DMS114 treated with DMSO at 0.1 percent for 48 hours (cell line): Measurements from ENCODE around the gene SLC25A10.

ENCODE experiments used
- DNase-seq: peaks from one replicate; lab custom pipeline; 2025; ENCODE audit not compliant: unreplicated experiment; lab: John Stamatoyannopoulos, UW

The SLC25A10 gene

DNA sequence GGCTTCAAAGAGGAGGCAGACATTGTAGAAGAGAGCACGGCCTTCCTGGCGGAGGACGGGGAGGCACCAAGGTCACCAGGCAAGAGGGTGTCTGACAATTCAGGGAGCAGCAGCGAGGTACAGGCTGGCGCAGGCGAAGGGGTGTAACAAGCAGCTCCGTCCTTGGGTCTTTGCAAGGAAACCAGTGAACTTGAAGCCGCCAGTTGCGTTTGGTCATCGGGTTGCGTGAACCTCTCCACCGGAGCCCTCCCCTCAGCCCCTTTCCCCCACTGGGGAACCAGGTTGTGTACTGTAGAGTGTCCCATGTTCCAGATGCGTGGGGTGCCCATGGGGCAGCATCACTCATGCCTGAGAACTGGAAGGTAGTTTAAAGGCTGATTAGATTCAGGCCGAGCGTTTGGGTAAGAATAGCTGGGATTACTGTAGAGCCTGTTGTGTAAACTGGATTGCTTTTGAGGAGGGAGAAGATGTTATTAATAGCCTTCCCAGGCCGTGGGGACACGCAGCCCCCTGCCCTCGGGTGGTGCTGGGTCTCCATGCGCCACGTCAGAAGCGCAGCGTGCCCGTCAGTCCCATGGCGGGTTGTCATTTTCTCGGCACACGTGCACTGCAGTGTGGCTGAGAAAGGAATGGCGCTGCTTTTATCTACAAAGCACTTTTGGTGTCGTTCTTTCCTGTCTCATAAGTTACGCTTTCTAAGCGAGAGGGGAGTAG, 6.4 kb upstream of the SLC25A10 start:
- DNase-seq = no peak

- no peak for DNase-seq
Measured at GRCh38 chr17:81706232-81706611, 5.9 kb upstream of the SLC25A10 start.

DNA sequence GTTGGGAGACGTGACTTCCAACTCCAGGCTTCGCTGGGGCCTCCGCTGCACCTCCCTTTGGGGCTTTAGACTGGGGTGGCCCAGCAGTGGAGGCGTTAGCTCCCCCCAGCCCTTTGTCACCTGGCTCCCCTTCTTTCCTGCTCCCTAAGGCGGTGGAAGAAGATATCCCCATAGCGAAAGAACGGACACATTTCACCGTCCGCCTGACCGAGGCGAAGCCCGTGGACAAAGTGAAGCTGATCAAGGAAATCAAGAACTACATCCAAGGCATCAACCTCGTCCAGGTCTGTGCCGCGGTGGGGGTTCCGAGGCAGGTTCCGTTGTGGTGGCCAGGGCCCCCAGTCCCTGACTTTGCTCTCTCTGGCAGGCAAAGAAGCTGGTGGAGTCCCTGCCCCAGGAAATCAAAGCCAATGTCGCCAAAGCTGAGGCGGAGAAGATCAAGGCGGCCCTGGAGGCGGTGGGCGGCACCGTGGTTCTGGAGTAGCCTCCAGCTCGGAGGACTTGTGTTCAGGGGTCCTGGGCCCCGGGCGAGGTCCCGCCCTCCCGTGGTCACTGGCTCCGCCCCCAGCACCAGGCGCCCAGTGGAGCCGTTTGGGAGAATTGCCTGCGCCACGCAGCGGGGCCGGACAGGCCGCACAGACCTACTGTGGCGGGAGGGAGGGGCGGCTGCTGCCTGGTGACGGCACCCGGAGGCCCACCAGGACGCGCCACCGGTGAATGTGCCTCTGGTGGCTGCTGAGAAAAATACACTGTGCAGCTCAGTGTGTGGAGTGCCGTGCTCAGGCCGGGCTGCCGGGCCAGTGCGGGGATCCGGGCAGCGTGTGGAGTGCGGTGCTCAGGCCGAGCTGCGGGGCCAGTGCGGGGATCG, 5.1 kb upstream of the SLC25A10 start:
- DNase-seq = no peak

- DNase-seq = no peak
Measured at GRCh38 chr17:81707725-81708646, 4.1 kb upstream of the SLC25A10 start.

DNA sequence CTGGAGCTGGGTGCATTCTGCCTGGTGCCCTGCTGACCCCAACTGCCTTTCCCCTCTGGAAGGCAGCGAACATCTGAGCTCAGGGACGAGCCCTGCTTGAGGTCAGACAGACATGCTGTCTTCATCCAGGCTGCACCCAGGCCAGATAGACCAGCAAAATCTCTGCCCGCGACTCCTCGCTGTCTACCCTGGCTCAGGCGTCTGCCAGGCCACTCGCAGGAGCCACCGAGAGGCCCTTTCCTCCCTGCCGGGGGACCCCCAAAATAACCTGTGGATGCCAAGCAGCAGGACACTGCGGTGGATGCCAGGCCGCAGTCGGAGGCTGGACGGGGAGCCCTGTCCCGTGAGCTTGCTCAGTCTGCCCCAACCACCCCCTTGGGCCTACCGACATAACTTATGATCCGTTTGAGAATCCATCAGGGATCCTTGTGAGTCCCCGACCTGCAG, 3.3 kb upstream of the SLC25A10 start:
- DNase-seq = no peak

DNA sequence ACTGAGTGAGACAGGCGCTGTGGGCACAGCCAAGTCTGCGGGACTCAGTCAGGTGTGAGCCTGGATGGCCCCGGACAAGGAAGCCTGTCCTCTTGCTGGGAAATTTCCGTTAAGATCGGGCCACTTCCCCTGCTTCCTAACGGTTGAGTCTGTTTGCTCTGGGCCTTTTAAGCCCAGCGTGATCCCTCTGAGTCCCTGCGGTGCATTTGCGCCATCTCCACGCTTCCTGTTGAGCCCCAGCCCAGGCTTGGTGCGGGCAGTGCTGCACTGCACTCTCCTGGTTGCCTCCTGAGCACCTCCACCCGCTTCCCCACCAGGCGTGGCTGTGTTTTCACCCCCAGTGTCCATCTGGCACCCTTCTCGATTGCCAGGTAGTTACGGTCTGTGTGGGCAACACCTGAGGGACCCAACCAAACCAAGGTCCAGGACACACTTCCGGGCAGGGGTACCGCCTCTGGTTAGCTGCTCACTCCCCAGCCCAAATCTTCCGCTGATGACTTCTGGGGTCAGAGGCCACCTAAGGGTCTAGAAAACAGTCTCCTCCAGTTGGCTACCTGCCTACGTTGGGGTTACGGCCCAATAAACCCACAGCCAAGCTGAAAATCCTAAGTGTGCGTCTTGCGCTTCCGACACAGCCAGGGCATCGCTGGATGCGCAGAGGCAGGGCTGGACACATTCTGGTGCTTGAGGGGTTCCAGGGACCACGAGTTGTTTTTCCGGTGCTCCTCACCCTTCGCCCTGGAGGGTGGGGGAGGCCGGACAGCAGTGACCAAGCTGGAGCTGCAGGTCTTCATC, 1.4 kb upstream of the SLC25A10 start:
- DNase-seq = no peak

- DNase-seq = no peak
Measured at GRCh38 chr17:81712468-81713003, 452 bp downstream of the SLC25A10 start.

- no peak for DNase-seq
Measured at GRCh38 chr17:81713004-81713555, 996 bp downstream of the SLC25A10 start.

DNA sequence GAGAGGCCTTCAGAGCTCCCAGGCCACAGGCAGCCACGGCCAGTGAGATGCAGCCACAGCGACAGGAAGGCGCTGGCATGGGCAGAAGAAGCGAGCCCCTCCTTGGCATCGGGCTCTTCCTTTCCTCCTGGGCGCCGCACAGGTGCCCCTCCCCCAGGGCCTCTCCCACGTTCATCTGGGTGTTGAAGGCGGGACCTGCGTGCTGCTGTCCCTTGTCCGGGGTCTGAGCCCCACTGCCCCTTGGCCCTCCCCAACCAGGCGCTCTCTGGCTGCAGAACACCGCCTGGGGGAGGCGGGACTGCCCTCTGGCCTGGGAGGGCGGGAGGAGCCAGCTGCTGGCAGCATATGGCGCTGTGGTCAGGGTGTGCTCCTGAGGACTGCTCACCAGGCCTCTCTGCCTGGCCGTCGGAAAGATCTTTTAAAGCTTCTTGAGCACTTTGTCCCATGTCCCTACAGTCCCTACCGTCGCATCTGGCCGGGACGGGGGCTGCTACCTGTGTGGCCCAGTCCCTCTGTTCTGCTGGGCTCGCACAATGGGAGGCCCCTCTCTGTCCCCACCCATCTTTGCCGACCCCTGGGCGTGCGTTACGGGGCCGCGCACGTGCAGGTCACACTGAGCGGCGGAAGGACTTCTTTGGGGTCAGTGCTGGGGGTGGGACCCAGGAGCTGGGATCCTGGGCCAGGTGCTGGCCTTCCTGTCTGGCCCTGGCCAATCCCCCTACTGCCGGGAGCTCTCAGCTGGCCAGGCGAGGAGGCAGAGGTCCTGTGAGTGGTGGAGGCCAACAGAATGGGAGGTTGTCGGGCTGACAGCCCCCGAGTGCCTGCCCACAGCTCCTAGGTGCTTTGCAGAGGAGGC, 1.7 kb downstream of the SLC25A10 start:
- no peak for DNase-seq

DNA sequence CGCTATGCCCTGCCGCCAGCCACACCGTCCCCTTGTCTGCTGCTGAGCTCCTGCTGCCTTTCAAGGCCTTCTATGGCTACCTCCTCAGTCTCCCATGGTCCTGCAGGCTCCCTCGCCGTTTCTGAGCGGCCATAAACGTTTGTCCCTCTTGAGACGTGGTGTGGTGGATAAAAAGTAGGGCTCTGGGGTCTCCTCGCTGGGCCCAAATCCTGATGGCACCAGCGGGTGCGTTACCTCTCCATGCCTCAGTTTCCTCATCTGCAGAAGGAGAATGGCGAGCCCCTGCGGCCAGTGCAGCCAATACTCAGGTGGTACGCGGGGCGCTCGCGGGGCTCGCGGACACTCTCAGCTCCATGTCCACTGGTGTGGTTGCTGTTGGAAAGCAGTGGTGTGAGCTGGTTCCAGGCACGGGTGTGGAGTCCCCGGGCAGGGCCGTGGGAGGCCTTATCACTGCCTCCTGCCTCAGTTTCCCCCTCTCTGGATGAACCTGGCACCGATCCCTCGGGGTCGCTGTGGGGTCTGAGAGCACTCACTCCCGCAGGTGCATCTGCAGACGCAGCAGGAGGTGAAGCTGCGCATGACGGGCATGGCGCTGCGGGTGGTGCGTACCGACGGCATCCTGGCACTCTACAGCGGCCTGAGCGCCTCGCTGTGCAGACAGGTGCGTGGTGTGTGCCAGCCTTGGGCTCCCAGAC, 2.5 kb downstream of the SLC25A10 start:
- no peak for DNase-seq

DNA sequence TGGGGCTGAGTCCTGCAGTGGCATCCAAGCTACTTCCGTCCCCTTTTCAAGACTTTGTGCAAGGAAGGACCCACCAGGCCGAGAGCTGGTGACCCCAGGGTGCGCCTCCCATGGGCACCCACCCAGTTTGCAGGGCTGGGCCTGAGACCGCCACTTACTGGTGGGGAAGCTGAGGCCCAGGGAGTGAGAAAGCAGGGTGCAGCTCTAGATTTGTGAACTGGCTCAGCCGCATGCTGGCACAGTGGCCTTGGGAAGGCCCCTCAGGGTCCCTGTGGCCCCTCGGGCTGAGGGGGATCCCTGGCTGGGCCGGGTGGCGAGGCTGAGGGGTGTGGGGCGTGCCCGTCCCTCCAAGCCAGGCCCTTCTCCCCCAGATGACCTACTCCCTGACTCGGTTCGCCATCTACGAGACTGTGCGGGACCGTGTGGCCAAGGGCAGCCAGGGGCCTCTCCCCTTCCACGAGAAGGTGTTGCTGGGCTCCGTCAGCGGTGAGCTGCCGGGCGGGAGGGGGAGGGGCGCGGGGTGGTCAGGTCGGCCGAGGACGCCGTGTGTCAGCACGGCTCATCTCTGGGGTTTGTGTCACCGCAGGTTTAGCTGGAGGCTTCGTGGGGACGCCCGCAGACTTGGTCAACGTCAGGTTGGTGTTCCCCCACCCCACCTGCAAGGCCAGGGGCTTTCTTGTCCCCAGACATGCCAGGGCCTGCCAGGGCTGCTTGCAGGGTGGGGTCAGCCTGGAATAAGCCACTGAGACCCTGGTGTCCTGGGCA, 3.2 kb downstream of the SLC25A10 start:
- DNase-seq = no peak

GRCh38 chr17:81715872-81716673, 4.0 kb downstream of the SLC25A10 start:
- no peak for DNase-seq

DNA sequence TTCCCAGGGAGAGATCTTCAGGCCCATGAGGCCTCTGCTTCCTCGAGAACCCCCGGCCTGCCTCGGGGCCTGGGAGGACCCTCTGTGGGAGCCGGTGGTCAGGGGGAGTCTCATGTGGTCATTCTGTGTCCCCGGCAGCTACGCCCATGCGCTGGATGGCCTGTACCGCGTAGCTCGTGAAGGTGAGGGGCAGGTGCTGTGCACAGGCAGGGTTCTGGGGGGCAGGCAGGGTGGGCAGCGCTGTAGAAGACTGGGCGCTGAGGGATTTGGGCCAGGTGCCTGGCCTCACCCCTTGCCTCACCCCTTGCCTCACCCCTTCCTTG, 4.6 kb downstream of the SLC25A10 start:
- DNase-seq = no peak

DNA sequence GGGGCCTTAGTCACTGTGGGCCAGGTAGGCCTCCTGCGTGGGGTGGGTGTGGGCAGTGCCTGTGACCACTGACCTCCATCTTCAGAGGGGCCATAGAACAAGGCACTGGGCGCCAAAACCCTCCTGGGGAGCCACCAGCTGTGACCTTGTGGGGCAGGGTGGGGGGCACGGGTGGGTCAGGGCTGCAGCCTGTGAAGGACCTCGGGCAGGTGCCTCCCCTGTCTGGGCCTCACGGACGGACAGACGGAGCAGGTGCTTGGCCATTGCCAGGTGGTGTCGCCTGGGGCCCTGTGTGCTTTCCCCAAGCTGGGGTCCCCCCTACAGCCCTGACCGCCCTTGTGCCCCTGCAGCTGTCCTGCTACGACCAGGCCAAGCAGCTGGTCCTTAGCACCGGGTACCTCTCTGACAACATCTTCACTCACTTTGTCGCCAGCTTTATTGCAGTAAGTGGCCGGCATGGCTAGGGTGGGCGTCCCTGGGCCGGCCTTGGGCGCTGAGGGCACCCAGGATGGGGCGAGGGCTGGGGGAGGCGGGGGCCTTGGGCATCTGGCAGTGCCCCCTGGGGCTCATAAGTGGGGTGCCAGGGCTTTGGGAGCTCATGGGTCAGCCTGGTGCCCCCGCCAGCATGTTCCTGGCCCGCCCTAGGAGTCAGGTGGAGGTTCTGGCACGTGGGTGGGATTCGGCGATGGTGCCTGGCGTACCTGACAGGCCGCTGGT, 5.1 kb downstream of the SLC25A10 start:
- no peak for DNase-seq

DNA sequence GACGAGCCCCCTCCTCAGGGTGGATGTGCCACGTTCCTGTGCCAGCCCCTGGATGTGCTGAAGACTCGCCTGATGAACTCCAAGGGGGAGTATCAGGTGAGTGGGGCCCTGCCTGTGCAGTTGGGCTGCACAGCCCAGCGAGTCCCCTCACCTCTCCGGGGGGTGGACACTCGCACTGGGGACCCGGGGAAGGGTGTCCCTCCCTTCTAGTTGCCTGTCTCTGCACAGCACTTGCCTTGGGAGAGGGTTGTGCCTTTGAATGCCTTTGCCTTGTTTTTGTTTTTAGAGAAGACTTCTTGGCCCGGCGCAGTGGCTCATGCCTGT, 5.6 kb downstream of the SLC25A10 start:
- no peak for DNase-seq

DNA sequence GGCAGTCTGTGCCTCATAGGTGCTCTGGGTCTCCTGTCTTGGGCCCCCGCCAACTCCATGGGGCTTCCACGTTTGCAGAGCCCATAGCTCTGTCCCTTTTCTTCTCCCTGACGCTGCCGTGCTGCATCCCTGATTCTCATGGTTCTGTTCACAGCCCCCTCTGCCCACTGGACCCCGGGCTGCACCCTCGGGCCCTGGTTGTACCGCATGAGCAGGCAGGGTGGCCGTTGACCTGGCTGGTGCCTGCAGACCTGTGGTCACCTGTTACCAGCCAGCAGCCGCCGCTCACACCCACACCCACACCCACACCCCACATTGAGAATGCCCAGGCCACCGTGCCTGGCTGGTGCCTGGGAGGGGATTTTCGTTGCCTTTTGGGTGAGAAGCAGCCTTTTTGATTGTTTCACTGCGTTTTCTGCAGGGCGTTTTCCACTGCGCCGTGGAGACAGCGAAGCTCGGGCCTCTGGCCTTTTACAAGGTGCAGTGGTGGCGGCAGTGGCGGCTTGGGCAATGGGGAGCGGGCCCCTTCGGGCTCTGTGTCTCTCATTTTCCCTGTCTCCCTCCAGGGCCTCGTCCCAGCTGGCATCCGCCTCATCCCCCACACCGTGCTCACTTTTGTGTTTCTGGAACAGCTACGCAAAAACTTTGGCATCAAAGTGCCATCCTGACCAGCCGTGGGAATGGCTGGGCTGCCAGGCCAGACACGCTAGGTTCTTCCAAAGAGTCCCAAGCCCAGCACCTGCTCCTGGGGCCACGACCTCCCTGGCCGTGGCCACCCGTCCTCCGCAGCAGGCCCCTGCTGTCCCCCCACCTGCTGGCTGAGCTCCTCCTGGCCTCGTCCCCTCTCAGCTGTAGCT, 7.6 kb downstream of the SLC25A10 start:
- DNase-seq = no peak
